Stimulated activated CD8-positive, alpha-beta memory T cell treated with anti-CD3 and anti-CD28 coated beads, Interleukin-12 subunit alpha, Interleukin-12 subunit beta, amount 100 ng/mL, for 24 hours (primary cell): ENCODE data around the gene BPIFB3.

Experiments
- DNase-seq: peaks from one replicate; pipeline ENCODE4 v3.0.0-alpha.2; 2020; ENCODE audit errors: extremely low read depth

BPIFB3 gene

GRCh38 chr20:33053291-33054106 lies at the start of gene BPIFB3:
BPIFB3 (plus strand) TSS chr20:33053903; CDS start chr20:33055436, 1,533 bp downstream.
- no peak for DNase-seq

- DNase-seq, result no peak
Measured at GRCh38 chr20:33004141-33004751, 49.5 kb upstream of the BPIFB3 start, which contains the start of gene SUN5. SUN5 (minus strand) TSS chr20:33004433; CDS start chr20:33004340, 93 bp downstream.

- DNase-seq, result no peak
Measured at GRCh38 chr20:33005132-33005566, 48.6 kb upstream of the BPIFB3 start.

GRCh38 chr20:33005908-33006775 lies 47.6 kb upstream of the BPIFB3 start:
- DNase-seq, result no peak

- no peak for DNase-seq
Measured at GRCh38 chr20:33006776-33007375, 46.8 kb upstream of the BPIFB3 start.

GRCh38 chr20:33007376-33008335 lies 46.0 kb upstream of the BPIFB3 start, which contains the start of gene BPIFB2:
BPIFB2 (plus strand) TSS chr20:33007704; CDS start chr20:33008575, 871 bp downstream.
- DNase-seq, result no peak

- DNase-seq, result no peak
Measured at GRCh38 chr20:33008336-33009213, 45.1 kb upstream of the BPIFB3 start.

GRCh38 chr20:33009214-33010132 lies 44.2 kb upstream of the BPIFB3 start:
- DNase-seq, result no peak

- DNase-seq, result no peak
Measured at GRCh38 chr20:33010133-33010504, 43.6 kb upstream of the BPIFB3 start.

GRCh38 chr20:33010674-33011449 lies 42.8 kb upstream of the BPIFB3 start:
- no peak for DNase-seq

GRCh38 chr20:33012327-33013189 lies 41.1 kb upstream of the BPIFB3 start:
- DNase-seq, result no peak

- DNase-seq, result no peak
Measured at GRCh38 chr20:33013701-33014326, 39.9 kb upstream of the BPIFB3 start.

GRCh38 chr20:33014336-33015113 lies 39.2 kb upstream of the BPIFB3 start:
- no peak for DNase-seq

- no peak for DNase-seq
Measured at GRCh38 chr20:33015114-33015484, 38.6 kb upstream of the BPIFB3 start.
